Kidney epithelial cell (primary cell): ENCODE results near the gene TMCC2. TPM values are rescaled to one million over a fixed set of nuclear protein-coding genes. Genes with fewer than 3 reads are reported as not detected.

Experiments
- DNase-seq: peaks from one replicate; pipeline ENCODE4 v3.0.0-alpha.2; 2010; ENCODE audit warnings: low read depth
- H3K27me3 ChIP-seq: 2 replicates; pipeline ENCODE4 v1.6.0; 2011; ENCODE audit warnings: low read length; ENCODE audit not compliant: control insufficient read depth, insufficient read depth
- H3K36me3 ChIP-seq: 2 replicates; pipeline ENCODE4 v1.5.1; 2011; ENCODE audit warnings: low read length; ENCODE audit not compliant: control insufficient read depth, insufficient read depth
- H3K4me3 ChIP-seq: 2 replicates; pipeline ENCODE4 v1.5.1; 2011; ENCODE audit warnings: low read depth, mild to moderate bottlenecking, control low read depth, low read length
- total RNA-seq: library from RNA; depleted of rRNA; stranded (reverse); fragments of >200 nt; gene quantifications from 2 replicates; pipeline ENCODE4 v1.2.3, GENCODE V29; 2015
- TF ChIP-seq, protein P1 (sequence below): IDR thresholded peaks from 2 replicates; pipeline ENCODE4 v1.5.1; 2011; ENCODE audit warnings: mild to moderate bottlenecking, moderate library complexity, low read length, control low read depth, inconsistent platforms; ENCODE audit not compliant: insufficient read depth, poor library complexity, severe bottlenecking

The TMCC2 gene
- total RNA-seq, 1 donor from 2014 or later = 12.7 TPM

GRCh38 chr1:205285381-205286101 lies 57.8 kb downstream of the TMCC2 start:
- Histone ChIP-seq H3K4me3 (no peak overlapping the region), H3K36me3 (no peaks in the 10 kb centered on the region), H3K27me3 (no peaks in the 10 kb centered on the region)
- DNase-seq = no peak
- TF ChIP-seq, protein P1, sequence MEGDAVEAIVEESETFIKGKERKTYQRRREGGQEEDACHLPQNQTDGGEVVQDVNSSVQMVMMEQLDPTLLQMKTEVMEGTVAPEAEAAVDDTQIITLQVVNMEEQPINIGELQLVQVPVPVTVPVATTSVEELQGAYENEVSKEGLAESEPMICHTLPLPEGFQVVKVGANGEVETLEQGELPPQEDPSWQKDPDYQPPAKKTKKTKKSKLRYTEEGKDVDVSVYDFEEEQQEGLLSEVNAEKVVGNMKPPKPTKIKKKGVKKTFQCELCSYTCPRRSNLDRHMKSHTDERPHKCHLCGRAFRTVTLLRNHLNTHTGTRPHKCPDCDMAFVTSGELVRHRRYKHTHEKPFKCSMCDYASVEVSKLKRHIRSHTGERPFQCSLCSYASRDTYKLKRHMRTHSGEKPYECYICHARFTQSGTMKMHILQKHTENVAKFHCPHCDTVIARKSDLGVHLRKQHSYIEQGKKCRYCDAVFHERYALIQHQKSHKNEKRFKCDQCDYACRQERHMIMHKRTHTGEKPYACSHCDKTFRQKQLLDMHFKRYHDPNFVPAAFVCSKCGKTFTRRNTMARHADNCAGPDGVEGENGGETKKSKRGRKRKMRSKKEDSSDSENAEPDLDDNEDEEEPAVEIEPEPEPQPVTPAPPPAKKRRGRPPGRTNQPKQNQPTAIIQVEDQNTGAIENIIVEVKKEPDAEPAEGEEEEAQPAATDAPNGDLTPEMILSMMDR = no peak

- H3K27me3 ChIP-seq = no peaks in the 10 kb centered on the region
- H3K36me3 ChIP-seq = no peaks in the 10 kb centered on the region
- no peak overlapping the region for H3K4me3 ChIP-seq
- DNase-seq = no peak
- TF ChIP-seq, protein P1 = no peak
These were observed 58.7 kb downstream of the TMCC2 start for GRCh38 chr1:205286335-205286950.

DNA sequence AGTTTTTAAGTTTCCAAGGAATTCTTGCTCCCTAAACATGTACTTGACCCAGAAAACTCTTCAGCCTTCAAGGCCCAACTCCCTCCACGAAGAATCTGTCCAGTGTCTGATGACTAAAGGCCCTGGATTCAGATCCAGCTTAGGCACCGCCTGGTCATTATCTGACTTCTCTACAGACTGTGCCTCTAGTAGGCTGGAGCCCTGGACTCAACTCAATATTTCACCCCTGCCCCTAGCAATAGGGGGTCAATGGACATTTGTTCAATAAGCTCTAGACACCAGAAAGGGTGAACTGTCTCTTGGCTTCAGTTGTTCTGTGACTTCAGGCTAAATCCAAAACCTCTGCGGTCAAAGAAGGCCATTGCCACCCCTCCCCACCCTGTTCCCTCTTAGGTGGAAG lies 59.3 kb downstream of the TMCC2 start:
- H3K36me3 ChIP-seq = no peaks in the 10 kb centered on the region
- H3K27me3 ChIP-seq = no peaks in the 10 kb centered on the region
- no peak for DNase-seq
- TF ChIP-seq, protein P1 = no peak
- no peak overlapping the region for H3K4me3 ChIP-seq

GRCh38 chr1:205287767-205288559 lies 60.2 kb downstream of the TMCC2 start:
- Histone ChIP-seq H3K36me3 (no peaks in the 10 kb centered on the region), H3K4me3 (no peak overlapping the region), H3K27me3 (no peaks in the 10 kb centered on the region)
- TF ChIP-seq, protein P1 = no peak
- DNase-seq = no peak

DNA sequence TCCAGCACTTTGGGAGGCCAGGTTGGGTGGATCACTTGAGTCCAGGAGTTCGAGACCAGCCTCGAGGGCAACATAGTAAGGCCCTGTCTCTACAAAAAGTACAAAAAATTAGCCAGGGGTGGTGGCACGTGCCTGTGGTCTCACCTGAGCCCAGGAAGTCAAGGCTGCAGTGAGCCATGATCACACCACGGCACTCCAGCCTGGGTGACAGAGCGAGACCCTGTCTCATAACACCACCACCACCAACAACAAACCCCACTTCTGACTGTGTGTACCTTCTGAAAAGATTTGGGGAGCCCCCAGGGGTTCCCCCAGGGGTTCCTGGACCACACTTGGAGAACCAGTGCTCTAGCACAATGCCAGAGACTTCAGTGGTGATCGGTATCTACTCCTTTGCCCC lies 63.9 kb downstream of the TMCC2 start:
- Histone ChIP-seq H3K27me3 (no peaks in the 10 kb centered on the region), H3K36me3 (no peaks in the 10 kb centered on the region), H3K4me3 (no peak overlapping the region)
- no peak for DNase-seq
- TF ChIP-seq, protein P1 = no peak
